ENCODE measurements around the gene ATF6. TPM values are rescaled to one million over a fixed set of nuclear protein-coding genes. Genes with fewer than 3 reads are reported as not detected.

The ATF6 gene
- total RNA-seq, 5 donors from 2014 or later (not counting 1 experiment from before 2014, with no cell fraction given), result 18.7 to 27.6 (median 21.9) TPM

DNA sequence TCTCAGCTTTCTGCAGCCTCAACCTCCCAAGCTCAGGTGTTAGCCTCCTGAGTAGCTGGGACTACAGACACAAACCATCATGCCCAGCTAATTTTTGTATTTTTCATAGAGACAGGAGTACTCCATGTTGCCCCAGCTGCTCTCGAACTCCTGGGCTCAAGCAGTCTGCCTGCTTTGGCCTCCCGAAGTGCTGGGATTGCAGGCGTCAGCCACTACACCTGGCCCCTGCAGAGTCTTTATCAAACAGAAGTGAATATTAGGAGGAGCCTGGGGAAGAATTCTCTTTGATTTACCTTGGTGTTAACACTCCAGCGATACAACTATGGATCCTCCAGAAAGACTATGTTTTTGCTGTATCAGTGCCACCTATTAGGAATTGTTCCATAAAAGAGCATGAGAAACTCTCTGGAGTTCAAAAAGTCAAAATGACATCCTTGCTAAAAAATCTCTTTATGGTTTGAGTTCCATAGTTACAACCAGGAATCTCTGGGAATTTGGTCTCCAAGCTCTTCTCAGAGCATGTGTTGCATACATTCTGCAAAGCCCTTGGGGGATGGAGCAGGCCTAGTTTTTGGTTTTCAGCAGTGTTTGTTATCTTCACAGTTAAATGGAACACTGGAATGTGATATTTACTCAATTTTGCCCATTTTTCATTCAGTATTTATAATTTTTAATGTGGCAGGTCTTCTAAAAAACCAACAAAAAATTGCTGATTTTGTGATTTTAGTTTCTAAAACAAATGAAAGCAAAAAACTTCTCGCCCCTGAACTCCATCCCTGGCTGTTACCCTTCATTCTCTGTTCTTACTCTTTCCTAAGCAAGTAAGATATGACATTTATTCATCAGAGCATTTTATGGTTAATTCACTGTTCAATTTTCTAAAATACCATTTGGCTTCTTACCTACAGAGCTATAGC, 180.2 kb downstream of the ATF6 start:
- ATAC-seq (replicated peaks in 1 of 4), result no peak

GRCh38 chr1:161948435-161948834, 182.3 kb downstream of the ATF6 start:
- no peak overlapping the region for H3K4me3 Mint-ChIP-seq
- H3K9me3 Mint-ChIP-seq, result no peaks in the 10 kb centered on the region
- WGBS (ENCODE audit: insufficient coverage), result no CpG with 5 or more reads among the region's 4 CpGs
- H3K4me1 Mint-ChIP-seq, result peaks cover 18 to 30% (median 22%) of the 10 kb centered on the region in 3 donors
- H3K27ac Mint-ChIP-seq, result no peak overlapping the region
- ChIA-PET CTCF (no interaction called here), POLR2A (no interaction called here)
- H3K27ac ChIP-seq (ENCODE audit: low read length), result no peak overlapping the region
- H3K4me1 ChIP-seq (ENCODE audit: control insufficient read depth in 1 of 2, extremely low read depth in 1 of 2, insufficient read depth in 2 of 2, low read length in 2 of 2), result no peaks in the 10 kb centered on the region
- ATAC-seq (replicated peaks in 1 of 4) (no peak), DNase-seq (no peak)
- H3K9me3 ChIP-seq, result no peaks in the 10 kb centered on the region
- H3K4me3 ChIP-seq (ENCODE audit: control insufficient read depth in 1 of 2, extremely low read depth in 1 of 2, low read length in 1 of 2), result no peak overlapping the region
- no peaks in the 10 kb centered on the region for H3K27me3 Mint-ChIP-seq
- H3K27me3 ChIP-seq (replicated peaks in 1 of 2; ENCODE audit: control insufficient read depth in 2 of 2, extremely low read depth in 1 of 2, insufficient read depth in 2 of 2, low read length in 1 of 2), result no peaks in the 10 kb centered on the region
- peaks cover 57% of the 10 kb centered on the region for H3K36me3 Mint-ChIP-seq
- peaks cover 2 to 11% of the 10 kb centered on the region in 2 donors for H3K36me3 ChIP-seq (ENCODE audit: control insufficient read depth in 2 of 2, extremely low read depth in 1 of 2, insufficient read depth in 1 of 2, low read length in 1 of 2)

More for the DNA sequence above, 180.2 kb downstream of the ATF6 start:
- no peak overlapping the region for H3K27ac ChIP-seq (ENCODE audit: low read length)
- H3K4me3 ChIP-seq (ENCODE audit: control insufficient read depth in 1 of 2, extremely low read depth in 1 of 2, low read length in 1 of 2), result no peak overlapping the region
- CTCF ChIA-PET, result no interaction called here
- H3K27me3 Mint-ChIP-seq, result no peaks in the 10 kb centered on the region
- H3K27me3 ChIP-seq (replicated peaks in 1 of 2; ENCODE audit: control insufficient read depth in 2 of 2, extremely low read depth in 1 of 2, insufficient read depth in 2 of 2, low read length in 1 of 2), result no peaks in the 10 kb centered on the region
- peaks cover 5 to 13% (median 6%) of the 10 kb centered on the region in 3 donors for H3K4me1 Mint-ChIP-seq
- H3K36me3 ChIP-seq (ENCODE audit: control insufficient read depth in 2 of 2, extremely low read depth in 1 of 2, insufficient read depth in 1 of 2, low read length in 1 of 2), result peaks cover 2 to 21% of the 10 kb centered on the region in 2 donors
- no peaks in the 10 kb centered on the region for H3K9me3 Mint-ChIP-seq
- 100% methylated on average over 3 of the region's 5 CpGs for WGBS (ENCODE audit: insufficient coverage)
- H3K4me1 ChIP-seq (ENCODE audit: control insufficient read depth in 1 of 2, extremely low read depth in 1 of 2, insufficient read depth in 2 of 2, low read length in 2 of 2), result no peaks in the 10 kb centered on the region
- no peak for DNase-seq
- no peaks in the 10 kb centered on the region for H3K9me3 ChIP-seq
- peaks cover 62% of the 10 kb centered on the region for H3K36me3 Mint-ChIP-seq
- no peak overlapping the region for H3K4me3 Mint-ChIP-seq
- H3K27ac Mint-ChIP-seq, result no peak overlapping the region
- POLR2A ChIA-PET, result no interaction called here

- no peaks in the 10 kb centered on the region for H3K9me3 Mint-ChIP-seq
- no peak overlapping the region for H3K4me3 Mint-ChIP-seq
- ChIA-PET POLR2A (no interaction called here), CTCF (no interaction called here)
- H3K4me1 Mint-ChIP-seq, result peaks cover 29 to 41% (median 31%) of the 10 kb centered on the region in 3 donors
- H3K27ac Mint-ChIP-seq, result no peak overlapping the region
- 80% methylated on average over 1 of the region's 2 CpGs for WGBS (ENCODE audit: insufficient coverage)
- H3K9me3 ChIP-seq, result no peaks in the 10 kb centered on the region
- H3K4me1 ChIP-seq (ENCODE audit: control insufficient read depth in 1 of 2, extremely low read depth in 1 of 2, insufficient read depth in 2 of 2, low read length in 2 of 2), result no peaks in the 10 kb centered on the region
- peaks cover 50% of the 10 kb centered on the region for H3K36me3 Mint-ChIP-seq
- H3K27ac ChIP-seq (ENCODE audit: low read length), result no peak overlapping the region
- DNase-seq (no peak), ATAC-seq (replicated peaks in 1 of 4) (no peak)
- H3K27me3 ChIP-seq (replicated peaks in 1 of 2; ENCODE audit: control insufficient read depth in 2 of 2, extremely low read depth in 1 of 2, insufficient read depth in 2 of 2, low read length in 1 of 2), result no peaks in the 10 kb centered on the region
- peaks cover 2 to 4% of the 10 kb centered on the region in 2 donors for H3K36me3 ChIP-seq (ENCODE audit: control insufficient read depth in 2 of 2, extremely low read depth in 1 of 2, insufficient read depth in 1 of 2, low read length in 1 of 2)
- no peaks in the 10 kb centered on the region for H3K27me3 Mint-ChIP-seq
- no peak overlapping the region for H3K4me3 ChIP-seq (ENCODE audit: control insufficient read depth in 1 of 2, extremely low read depth in 1 of 2, low read length in 1 of 2)
Observed at GRCh38 chr1:161949548-161949947, 183.4 kb downstream of the ATF6 start.

- peaks cover under 1 to 2% of the 10 kb centered on the region in 2 donors for H3K36me3 ChIP-seq (ENCODE audit: control insufficient read depth in 2 of 2, extremely low read depth in 1 of 2, insufficient read depth in 1 of 2, low read length in 1 of 2)
- POLR2A ChIA-PET, result no interaction called here
- H3K27me3 ChIP-seq (replicated peaks in 1 of 2; ENCODE audit: control insufficient read depth in 2 of 2, extremely low read depth in 1 of 2, insufficient read depth in 2 of 2, low read length in 1 of 2), result no peaks in the 10 kb centered on the region
- ATAC-seq (replicated peaks in 1 of 4) (no peak), DNase-seq (no peak)
- Mint-ChIP-seq H3K4me3 (no peak overlapping the region), H3K4me1 (peaks cover 37 to 47% (median 38%) of the 10 kb centered on the region in 3 donors), H3K36me3 (peaks cover 42% of the 10 kb centered on the region), H3K27me3 (no peaks in the 10 kb centered on the region), H3K9me3 (no peaks in the 10 kb centered on the region), H3K27ac (no peak overlapping the region)
- no peak overlapping the region for H3K4me3 ChIP-seq (ENCODE audit: control insufficient read depth in 1 of 2, extremely low read depth in 1 of 2, low read length in 1 of 2)
- no peaks in the 10 kb centered on the region for H3K9me3 ChIP-seq
- 100% methylated on average over 1 of the region's 1 CpG for WGBS (ENCODE audit: insufficient coverage)
- H3K4me1 ChIP-seq (ENCODE audit: control insufficient read depth in 1 of 2, extremely low read depth in 1 of 2, insufficient read depth in 2 of 2, low read length in 2 of 2), result no peaks in the 10 kb centered on the region
- H3K27ac ChIP-seq (ENCODE audit: low read length), result no peak overlapping the region
- CTCF ChIA-PET, result no interaction called here
Observed at GRCh38 chr1:161950377-161950776, 184.3 kb downstream of the ATF6 start.

- Histone ChIP-seq H3K9me3 (no peaks in the 10 kb centered on the region), H3K27me3 (replicated peaks in 1 of 2; ENCODE audit: control insufficient read depth in 2 of 2, extremely low read depth in 1 of 2, insufficient read depth in 2 of 2, low read length in 1 of 2) (no peaks in the 10 kb centered on the region), H3K4me3 (ENCODE audit: control insufficient read depth in 1 of 2, extremely low read depth in 1 of 2, low read length in 1 of 2) (no peak overlapping the region), H3K27ac (ENCODE audit: low read length) (no peak overlapping the region), H3K36me3 (ENCODE audit: control insufficient read depth in 2 of 2, extremely low read depth in 1 of 2, insufficient read depth in 1 of 2, low read length in 1 of 2) (peaks cover 0 to 3% of the 10 kb centered on the region in 2 donors), H3K4me1 (ENCODE audit: control insufficient read depth in 1 of 2, extremely low read depth in 1 of 2, insufficient read depth in 2 of 2, low read length in 2 of 2) (no peaks in the 10 kb centered on the region)
- ATAC-seq (replicated peaks in 1 of 4) (no peak), DNase-seq (no peak)
- H3K27ac Mint-ChIP-seq, result no peak overlapping the region
- no peaks in the 10 kb centered on the region for H3K9me3 Mint-ChIP-seq
- H3K4me1 Mint-ChIP-seq, result peaks cover 40 to 47% (median 41%) of the 10 kb centered on the region in 3 donors
- CTCF ChIA-PET, result no interaction called here
- H3K4me3 Mint-ChIP-seq, result no peak overlapping the region
- no CpG with 5 or more reads among the region's 1 CpG for WGBS (ENCODE audit: insufficient coverage)
- POLR2A ChIA-PET, result interaction anchor here in 1 of 2 donors (1.1 kb wide), 1 partner anchor 202 kb away, joined by 3 read pairs; the partner anchor contains the start of gene DUSP12
- H3K27me3 Mint-ChIP-seq, result no peaks in the 10 kb centered on the region
- peaks cover 45% of the 10 kb centered on the region for H3K36me3 Mint-ChIP-seq
Observed at GRCh38 chr1:161951646-161952045, 185.5 kb downstream of the ATF6 start.

- POLR2A ChIA-PET, result interaction anchor here in 1 of 2 donors (0.6 to 1.1 kb wide), 3 partner anchors 8 to 203 kb away, joined by 3 read pairs; partner anchors contain the start of gene DUSP12
- Mint-ChIP-seq H3K4me3 (no peak overlapping the region), H3K27ac (no peak overlapping the region), H3K9me3 (no peaks in the 10 kb centered on the region), H3K36me3 (peaks cover 38% of the 10 kb centered on the region), H3K4me1 (peaks cover 35 to 47% (median 40%) of the 10 kb centered on the region in 3 donors), H3K27me3 (no peaks in the 10 kb centered on the region)
- H3K9me3 ChIP-seq, result no peaks in the 10 kb centered on the region
- ATAC-seq (replicated peaks in 1 of 4), result no peak
- H3K4me1 ChIP-seq (ENCODE audit: control insufficient read depth in 1 of 2, extremely low read depth in 1 of 2, insufficient read depth in 2 of 2, low read length in 2 of 2), result no peaks in the 10 kb centered on the region
- peaks cover 0 to 3% of the 10 kb centered on the region in 2 donors for H3K36me3 ChIP-seq (ENCODE audit: control insufficient read depth in 2 of 2, extremely low read depth in 1 of 2, insufficient read depth in 1 of 2, low read length in 1 of 2)
- H3K27me3 ChIP-seq (replicated peaks in 1 of 2; ENCODE audit: control insufficient read depth in 2 of 2, extremely low read depth in 1 of 2, insufficient read depth in 2 of 2, low read length in 1 of 2), result no peaks in the 10 kb centered on the region
- CTCF ChIA-PET, result no interaction called here
- WGBS (ENCODE audit: insufficient coverage), result 86% methylated on average over 1 of the region's 3 CpGs
- no peak overlapping the region for H3K4me3 ChIP-seq (ENCODE audit: control insufficient read depth in 1 of 2, extremely low read depth in 1 of 2, low read length in 1 of 2)
- no peak for DNase-seq
- H3K27ac ChIP-seq (ENCODE audit: low read length), result no peak overlapping the region
Observed at GRCh38 chr1:161952607-161953172, 186.6 kb downstream of the ATF6 start.
